ENCODE data around the gene TIMM44.
"Not testable (repeated sequence)": the region's sequence is repeated elsewhere in the genome, so short reads cannot be mapped to it uniquely, and the experiment has no call there.

GRCh38 chr19:7893362-7894101 lies 49.9 kb downstream of the TIMM44 start:
- not testable (repeated sequence) for TF ChIP-seq YY1 (IDR thresholded peaks at IDR 0.05; ENCODE audit: low read depth); FOXM1 (IDR thresholded peaks at IDR 0.05; ENCODE audit: low read depth); PBX3 (IDR thresholded peaks at IDR 0.05); CTCF (IDR thresholded peaks at IDR 0.05); REST (IDR thresholded peaks at IDR 0.05; ENCODE audit: low read depth, low read length)

Measured in SK-N-SH (cell line).